ELF-1 (cell line): ENCODE results near the gene CCL8.

Source experiments
- DNase-seq: peaks from one replicate; pipeline ENCODE4 v3.0.0-alpha.2; 2016; ENCODE audit warnings: low read depth, low spot score

Gene CCL8

DNA sequence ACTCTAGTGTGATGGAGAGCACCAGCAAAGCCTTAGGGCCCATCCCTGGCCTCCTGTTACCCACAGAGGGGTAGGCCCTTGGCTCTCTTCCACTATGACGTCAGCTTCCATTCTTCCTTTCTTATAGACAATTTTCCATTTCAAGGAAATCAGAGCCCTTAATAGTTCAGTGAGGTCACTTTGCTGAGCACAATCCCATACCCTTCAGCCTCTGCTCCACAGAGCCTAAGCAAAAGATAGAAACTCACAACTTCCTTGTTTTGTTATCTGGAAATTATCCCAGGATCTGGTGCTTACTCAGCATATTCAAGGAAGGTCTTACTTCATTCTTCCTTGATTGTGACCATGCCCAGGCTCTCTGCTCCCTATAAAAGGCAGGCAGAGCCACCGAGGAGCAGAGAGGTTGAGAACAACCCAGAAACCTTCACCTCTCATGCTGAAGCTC lies at the start of gene CCL8:
Gene CCL8, plus strand, starts transcription at position 397 of the 445 bp plus-strand sequence. CDS start 67 bp downstream, outside the sequence.
- DNase-seq: no peak

DNA sequence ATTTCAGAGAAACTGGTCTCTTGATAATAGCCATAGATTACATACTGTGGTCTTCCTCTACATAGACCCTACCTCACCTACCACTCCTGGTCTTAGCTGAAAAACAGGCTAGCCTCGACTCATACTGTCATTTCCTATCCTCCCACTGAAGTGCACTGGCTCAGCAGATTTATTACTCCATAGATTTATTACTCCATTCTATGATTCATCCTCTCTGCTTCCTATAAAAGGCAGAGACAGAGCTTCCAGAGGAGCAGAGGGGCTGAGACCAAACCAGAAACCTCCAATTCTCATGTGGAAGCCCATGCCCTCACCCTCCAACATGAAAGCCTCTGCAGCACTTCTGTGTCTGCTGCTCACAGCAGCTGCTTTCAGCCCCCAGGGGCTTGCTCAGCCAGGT lies 49.3 kb upstream of the CCL8 start, which contains the start of gene CCL7:
Gene CCL7, plus strand, starts transcription at position 253 of the 400 bp plus-strand sequence. Its CDS starts 70 bp downstream, at position 323.
- no peak for DNase-seq

GRCh38 chr17:34275881-34276280 lies 43.4 kb upstream of the CCL8 start:
- DNase-seq: no peak

DNA sequence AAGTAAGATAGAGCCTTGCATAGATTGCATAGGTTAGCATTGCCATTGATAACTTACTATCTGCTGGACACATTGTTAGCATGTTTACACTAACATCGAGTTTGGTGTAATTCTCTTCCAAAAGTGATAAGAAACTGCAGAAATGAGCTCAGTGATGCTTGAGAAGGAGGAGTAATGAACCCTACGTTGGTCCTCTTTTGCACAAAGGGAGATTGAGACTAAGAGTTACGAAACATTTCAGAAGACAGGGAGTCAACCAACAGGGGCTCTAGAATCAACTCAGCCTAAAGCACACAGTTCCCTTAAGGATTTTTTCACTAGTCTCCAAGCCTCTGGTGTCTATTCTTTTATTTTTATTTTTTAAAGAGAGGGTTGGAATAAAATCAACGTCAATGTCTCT lies 42.4 kb upstream of the CCL8 start:
- DNase-seq: no peak

- DNase-seq: no peak
Measured at GRCh38 chr17:34283571-34283970, 35.7 kb upstream of the CCL8 start.

GRCh38 chr17:34285286-34285792 lies 33.9 kb upstream of the CCL8 start, which contains the start of gene CCL11:
Gene CCL11 (plus strand): TSS chr17:34285742. CDS start chr17:34285809, 67 bp downstream.
- no peak for DNase-seq

- no peak for DNase-seq
Measured at GRCh38 chr17:34287875-34288274, 31.4 kb upstream of the CCL8 start.

DNA sequence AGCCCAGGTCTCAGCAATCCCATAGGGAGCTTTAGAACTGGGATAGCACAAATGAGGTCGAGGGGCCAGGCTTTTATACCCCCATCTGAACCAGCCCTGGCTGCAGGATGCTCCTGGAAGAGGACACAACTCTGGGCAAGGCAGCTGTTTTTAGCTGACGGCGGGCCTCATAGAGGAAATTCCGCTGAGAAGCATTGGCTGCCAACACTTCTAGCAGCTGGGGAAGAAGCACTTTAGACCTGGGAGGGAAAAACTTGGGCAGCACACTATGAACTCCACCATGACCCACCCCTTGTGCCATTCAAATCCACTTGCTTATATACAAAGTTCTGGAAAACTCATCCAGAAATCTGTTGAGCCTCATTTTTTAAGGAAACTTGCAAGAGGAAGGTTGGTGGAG lies 28.6 kb upstream of the CCL8 start:
- no peak for DNase-seq

DNA sequence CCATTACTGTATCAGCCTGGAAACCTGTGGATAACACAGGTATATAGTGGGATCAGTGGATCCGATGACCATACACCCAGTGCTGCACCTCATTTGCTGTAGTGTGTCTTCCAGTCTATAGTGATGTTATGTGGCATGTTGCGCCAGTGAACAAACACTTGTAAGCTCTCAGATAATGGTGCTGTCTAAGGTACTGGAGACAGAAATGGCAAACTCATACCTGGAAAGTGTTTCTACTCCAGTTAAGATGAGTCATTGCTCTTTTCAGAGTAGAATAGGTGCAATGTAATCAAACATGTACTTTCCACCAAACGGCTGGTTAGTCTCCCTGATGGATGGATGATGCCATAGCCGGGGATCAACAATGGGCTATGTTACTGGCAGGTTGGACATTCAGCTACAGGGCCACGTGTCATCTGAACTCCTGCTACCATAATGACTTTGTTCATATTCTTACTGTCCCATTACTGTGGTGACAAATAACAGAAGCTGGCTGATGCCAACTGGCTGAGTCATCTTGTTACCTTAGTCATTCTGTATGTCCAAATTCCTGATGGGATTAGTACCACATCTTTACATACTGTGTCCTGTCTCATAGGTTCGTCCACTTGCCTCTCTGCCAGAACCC lies 27.4 kb upstream of the CCL8 start:
- no peak for DNase-seq

GRCh38 chr17:34299027-34299426 lies 20.2 kb upstream of the CCL8 start:
- no peak for DNase-seq

- DNase-seq: no peak
Measured at GRCh38 chr17:34299956-34300577, 19.2 kb upstream of the CCL8 start.

DNA sequence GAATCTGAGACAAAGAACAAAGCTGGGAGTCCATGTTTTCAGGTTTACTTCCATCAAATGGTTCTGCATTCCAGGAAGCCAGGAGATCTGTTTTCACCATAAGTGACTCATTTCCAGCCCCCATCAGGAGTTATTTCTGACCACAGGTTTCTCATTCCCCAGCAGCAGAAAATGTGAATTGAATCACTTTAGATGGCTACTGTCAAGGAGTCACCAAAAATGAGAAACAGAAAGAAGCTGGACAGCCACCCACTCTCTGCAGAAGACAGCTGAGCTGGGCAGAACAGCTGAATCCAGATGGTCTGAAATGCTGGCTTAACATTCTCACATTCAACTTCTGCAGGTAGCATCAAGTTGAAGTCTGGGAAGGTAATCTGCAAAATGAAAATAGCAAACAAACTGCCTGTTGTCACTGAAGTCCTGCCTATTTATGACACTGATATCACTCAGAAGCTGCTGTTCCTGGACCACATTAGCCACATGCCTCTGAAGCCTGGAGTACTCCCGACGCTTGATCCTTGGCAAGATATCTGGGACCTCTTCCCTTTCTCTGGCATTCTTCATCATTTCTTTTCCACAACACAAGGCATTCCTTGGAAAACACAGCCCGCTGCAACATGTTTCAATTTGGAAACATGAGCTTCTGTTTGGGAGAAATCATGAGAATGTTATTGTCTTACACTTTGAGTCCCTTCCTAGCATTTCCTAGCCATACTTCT lies 18.4 kb upstream of the CCL8 start:
- no peak for DNase-seq

DNA sequence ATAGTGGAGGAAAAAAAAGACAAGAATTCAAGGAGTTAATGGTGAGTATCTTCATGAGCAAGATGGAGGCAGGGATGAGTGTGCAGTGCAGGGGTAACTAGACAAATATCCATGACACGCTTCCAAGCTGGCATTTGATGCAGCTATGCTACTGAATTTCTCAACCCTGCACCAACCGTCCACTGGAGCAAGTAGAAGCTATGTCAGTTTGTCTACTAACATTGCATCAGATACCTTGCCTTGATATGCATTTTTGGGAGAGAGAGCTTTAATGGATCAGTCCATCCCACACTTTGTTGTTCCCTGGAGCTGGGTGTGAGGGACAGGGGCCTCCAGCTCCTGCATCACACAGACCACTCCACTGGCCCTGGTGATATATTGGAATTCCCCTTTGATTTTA lies 17.2 kb upstream of the CCL8 start:
- no peak for DNase-seq

GRCh38 chr17:34302636-34303035 lies 16.6 kb upstream of the CCL8 start:
- DNase-seq: no peak

GRCh38 chr17:34303606-34304005 lies 15.6 kb upstream of the CCL8 start:
- no peak for DNase-seq

DNA sequence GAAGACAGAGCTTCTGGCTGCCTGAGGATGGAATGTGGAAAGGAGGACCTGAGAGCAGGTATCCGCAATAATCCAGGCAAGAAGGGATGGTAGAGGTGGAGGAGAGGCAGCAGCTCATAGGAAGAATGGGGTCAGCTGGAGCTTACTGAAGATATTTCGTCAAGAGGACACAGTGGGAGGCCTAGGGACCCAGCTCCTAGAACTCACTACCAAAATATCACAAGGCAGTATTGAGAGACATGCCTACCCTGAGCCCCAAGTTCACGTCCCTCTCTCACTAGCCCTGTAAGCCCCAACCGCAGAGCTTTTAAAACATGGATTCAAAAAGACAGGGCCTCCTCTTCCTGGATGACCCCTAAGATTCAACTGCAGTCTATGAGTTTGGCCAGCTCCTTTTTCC lies 14.2 kb upstream of the CCL8 start:
- no peak for DNase-seq

- no peak for DNase-seq
Measured at GRCh38 chr17:34305606-34306005, 13.6 kb upstream of the CCL8 start.

DNA sequence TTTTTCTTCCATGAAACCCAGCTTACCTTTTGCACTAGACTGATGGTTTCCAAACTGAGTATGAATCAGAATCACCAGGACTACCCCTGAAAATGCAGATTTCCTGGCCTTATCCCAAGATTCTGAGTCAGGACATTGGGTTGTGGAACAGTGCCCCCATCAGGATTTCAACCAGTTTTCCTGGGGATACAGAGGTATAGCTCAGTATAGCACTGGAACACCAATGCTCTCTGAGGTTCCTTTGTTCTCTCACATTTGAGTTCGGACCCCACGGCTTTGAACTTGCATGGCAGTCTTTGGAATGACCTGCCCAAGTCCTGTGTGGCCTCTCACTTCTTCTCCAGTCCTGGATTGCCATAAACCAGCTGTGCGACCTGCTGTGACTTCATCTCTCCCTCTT lies 12.8 kb upstream of the CCL8 start:
- peak; percentile 14 for DNase-seq

DNA sequence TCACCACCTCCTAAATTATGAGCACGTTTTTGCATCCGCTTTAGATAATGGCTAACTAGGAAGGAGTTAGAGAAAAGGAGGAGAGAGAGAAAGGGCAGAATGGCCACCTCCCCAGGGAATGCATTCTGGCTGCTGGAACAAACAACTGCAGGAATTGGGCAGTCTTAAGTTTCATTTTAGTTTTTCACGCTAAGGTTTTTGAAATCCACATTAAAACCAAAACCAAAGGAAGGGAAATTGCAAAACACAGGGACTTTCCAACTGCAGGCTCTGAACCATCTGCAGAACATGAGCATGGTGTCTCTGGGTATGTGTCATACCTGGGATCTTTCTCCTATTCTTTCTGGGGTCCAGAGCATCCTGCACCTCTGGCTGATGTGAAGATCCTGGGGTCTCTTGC lies 12.1 kb upstream of the CCL8 start:
- no peak for DNase-seq

- no peak for DNase-seq
Measured at GRCh38 chr17:34308371-34308770, 10.9 kb upstream of the CCL8 start.

DNA sequence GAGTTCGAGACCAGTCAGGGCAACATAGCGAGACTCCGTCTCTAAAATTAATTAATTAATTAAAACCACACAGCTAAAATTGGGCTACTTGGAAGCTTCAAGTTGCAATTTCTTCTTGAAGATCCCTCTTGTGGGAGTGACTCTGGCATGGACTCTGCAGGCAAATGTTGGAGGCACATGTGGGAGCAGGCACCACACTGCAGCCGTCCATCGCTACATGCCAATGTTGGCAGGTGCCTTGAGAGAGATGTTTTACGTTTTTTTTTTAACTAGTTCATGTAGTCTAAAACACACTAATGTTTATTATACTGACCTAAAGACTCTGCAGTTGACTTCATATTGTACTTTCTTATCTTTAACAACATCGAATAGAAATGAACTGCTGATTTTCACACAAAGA lies 7.9 kb upstream of the CCL8 start:
- no peak for DNase-seq

DNA sequence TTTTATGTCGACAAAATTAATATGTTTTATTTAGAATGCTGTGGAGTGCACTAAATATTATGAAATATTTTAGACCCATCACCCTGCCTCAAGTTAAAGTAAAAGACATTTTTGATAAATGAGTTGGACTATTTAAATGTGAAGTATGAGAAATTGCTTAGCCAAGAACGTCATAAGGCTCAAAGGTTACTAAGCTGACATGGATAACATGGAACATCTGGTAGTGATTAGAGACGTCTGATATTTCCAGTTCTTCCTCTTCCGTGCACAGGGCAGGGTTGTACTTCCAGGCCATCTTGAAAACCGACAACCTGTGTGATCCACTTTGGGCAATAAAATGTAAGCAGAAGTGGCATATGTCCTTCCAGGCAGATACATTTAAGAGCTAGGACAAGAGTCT lies 7.2 kb upstream of the CCL8 start:
- no peak for DNase-seq

- DNase-seq: no peak
Measured at GRCh38 chr17:34313164-34313563, 6.1 kb upstream of the CCL8 start.
